Measurements from ENCODE around the gene ALPP. TPM values are rescaled to one million over a fixed set of nuclear protein-coding genes. Genes with fewer than 3 reads are reported as not detected.
"Not testable (repeated sequence)": the region's sequence is repeated elsewhere in the genome, so short reads cannot be mapped to it uniquely, and the experiment has no call there.

The ALPP gene
- total RNA-seq, 1 donor from 2014 or later = not detected

DNA sequence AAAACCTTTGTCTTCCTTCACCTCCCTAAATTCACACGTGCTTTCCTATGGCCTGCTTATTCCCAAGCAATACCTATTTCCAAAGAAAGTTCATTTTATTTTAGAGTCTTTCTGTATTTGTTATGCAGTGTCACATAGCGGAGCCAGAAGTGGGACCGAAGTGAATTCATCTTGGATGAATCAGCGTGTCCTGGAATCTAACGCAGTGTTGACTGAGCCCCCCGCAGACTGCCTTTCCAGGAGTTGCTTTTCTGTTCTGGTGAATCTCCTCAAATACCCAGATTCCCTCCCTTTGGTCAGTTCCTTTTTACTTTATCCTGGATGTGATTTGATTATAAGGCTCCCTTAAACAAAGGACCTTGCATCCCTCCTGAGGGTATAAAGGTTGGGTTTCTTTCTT, 10.8 kb downstream of the ALPP start:
- DNase-seq (no peak), ATAC-seq (ENCODE audit: poor library complexity) (no peak)
- intact Hi-C loops (cut with DNase I) = no loop called here

DNA sequence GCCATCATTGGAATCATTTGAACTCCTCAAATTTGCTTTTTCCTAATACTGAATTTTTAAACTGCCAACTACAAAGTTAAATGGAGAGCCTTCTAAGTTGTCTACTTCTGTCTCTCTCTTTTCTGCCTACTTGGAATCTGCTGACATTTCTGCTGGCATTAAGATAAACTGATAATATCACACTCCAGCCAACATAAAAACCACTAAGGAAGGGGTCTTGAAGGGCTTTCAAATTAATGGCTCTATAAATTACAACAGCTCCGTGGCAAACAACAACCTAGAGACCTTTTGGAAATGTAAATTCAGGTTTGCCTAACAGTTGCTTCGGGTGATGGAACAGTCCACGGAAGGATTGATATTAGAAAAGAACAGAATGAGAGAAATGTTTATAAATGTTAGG, 12.1 kb downstream of the ALPP start:
- intact Hi-C loops (cut with DNase I) = no loop called here
- ATAC-seq (ENCODE audit: poor library complexity) (no peak), DNase-seq (no peak)

DNA sequence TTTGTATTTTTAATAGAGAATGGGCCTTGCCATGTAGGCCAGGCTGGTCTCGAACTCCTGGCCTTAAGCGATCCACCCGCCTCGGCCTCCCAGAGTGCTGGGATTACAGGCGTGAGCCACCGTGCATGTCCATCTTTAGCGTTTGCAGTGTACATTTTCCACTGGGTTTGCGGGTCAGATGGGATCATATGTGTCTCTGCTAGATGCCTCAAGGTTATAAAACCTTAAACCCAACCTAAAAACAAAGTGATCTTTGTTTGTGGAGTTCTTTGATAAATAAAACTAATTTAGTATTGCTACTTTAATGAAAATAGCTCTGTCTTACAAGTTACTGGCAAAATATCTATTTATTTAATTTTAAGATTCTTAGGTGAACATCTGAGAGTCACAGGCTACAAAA, 15.0 kb downstream of the ALPP start:
- ATAC-seq (ENCODE audit: poor library complexity) = no peak
- no peak for DNase-seq
- intact Hi-C loops (cut with DNase I) = no loop called here

DNA sequence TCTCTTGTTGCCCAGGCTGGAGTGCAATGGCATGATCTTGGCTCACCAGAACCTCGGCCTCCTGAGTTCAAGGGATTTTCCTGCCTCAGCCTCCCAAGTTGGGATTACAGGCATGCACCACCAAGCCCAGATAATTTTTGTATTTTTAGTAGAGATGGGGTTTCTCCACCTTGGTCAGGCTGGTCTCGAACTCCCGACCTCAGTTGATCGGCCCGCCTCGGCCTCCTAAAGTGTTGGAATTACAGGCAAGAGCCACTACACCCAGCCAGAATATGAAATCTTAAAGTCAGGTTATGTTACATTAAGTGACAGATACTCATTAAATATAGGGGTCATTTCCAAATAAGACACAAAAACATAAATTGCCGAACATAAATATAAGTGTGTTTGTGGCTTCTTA, 15.9 kb downstream of the ALPP start:
- intact Hi-C loops (cut with DNase I); DNase-seq; ATAC-seq (ENCODE audit: poor library complexity): not testable (repeated sequence)

DNA sequence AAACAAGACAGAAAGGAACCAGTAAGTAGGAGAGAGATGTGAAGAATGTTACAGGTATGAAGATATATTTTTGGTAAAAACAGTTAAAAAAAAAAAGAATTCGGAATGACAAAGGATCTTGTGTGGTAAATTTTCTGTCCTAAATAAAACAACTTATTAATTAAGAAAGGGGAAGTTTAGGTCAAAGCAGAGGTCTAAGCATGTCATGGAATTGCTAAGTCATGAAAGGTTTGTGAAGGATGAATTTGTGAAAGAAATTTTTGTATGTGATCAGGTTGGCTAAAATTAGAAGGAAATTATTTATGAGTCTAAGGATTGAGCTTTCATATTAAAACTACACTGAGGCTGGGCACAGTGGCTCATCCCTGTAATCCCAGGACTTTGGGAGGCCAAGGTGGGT, 17.0 kb downstream of the ALPP start:
- intact Hi-C loops (cut with DNase I) = no loop called here
- DNase-seq (no peak), ATAC-seq (ENCODE audit: poor library complexity) (no peak)

DNA sequence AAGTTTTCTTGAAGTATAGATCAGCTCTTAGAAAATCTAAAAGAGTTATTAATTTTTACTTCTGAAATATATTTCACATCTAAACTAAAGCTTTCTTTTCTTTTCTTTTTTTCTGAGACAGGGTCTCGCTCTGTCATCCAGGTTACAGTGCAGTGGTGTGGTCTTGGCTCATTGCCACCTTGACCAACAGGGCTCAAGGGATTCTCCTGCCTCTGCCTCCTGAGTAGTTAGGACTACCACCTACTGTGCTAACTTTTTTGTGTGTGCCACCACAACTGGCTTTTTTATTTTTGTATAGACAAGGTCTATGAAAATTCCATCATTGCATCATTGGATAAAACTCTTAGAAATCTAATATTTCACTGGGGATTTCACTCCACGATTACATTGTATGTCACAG, 18.1 kb downstream of the ALPP start:
- no peak for DNase-seq
- ATAC-seq (ENCODE audit: poor library complexity) = no peak
- intact Hi-C loops (cut with DNase I) = no loop called here

DNA sequence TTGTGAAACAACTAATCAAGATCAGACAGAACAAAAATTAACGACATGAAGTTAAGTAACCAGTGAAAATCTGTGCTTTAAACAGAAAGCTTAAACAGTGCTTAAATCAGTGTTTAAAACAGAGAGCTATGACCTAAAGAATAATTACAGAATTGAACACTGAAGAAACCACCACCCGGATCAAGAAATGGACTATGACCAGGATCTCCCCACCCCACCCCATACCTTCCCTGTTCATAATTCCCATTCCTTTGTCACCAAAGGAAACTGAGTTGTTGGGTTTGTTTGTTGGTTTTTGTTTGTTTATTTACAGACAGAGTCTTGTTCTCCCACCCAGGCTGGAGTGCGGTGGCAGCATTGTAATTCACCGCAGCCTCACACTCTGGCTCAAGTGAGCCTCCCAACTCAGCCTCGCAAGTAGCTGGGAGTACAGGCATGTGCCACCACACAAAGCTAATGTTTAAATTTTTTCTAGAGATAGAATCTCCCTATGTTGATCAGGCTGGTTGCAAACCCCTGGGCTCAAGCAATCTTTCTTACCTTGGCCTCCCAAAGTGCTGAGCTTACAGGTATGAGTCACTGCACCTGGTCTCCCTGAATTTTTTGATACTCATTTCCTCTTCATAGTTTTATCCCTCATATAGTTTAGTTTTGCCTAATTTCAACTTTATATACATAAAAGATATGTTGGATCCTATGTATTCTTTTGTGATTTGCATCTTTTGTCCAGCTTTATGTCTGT, 19.9 kb downstream of the ALPP start:
- no peak for DNase-seq
- intact Hi-C loops (cut with DNase I) = no loop called here

DNA sequence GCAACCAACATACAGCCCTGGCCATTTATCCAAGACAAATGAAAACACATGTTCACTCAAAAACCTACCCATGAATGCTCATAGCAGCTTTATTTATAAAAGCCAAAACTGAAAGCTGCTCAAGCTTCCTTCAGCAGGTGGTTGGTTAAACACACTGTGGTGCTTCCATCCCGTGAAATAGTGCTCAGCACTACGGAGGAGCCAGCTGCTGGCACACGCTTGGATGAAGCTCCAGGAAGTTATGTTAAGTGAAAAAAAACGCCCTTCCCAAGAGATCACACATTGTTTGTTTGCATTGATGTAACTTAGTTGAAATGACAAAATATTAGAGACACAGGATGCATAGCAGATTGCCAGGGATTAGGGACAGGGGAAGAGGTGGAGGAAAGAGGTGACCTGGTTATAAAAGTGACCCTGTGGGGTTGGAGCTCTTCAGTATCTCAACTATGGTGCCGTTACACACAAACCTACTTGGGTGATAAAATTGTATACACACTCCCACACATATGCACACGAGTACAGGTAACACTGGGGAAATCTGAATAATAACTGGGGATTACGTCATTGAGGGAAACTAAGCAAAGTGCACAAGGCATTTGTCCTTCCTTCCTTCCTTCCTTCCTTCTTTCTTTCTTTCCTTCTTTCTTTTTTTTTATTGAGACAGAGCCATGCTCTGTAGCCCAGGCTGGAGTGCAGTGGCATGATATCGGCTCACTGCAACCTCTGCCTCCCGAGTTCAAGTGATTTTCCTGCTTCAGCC, 21.9 kb downstream of the ALPP start:
- intact Hi-C loops (cut with DNase I) = no loop called here
- no peak for DNase-seq
- no peak for ATAC-seq (ENCODE audit: poor library complexity)

More for the DNA sequence above, 19.9 kb downstream of the ALPP start:
- no peak for ATAC-seq (ENCODE audit: poor library complexity)

DNA sequence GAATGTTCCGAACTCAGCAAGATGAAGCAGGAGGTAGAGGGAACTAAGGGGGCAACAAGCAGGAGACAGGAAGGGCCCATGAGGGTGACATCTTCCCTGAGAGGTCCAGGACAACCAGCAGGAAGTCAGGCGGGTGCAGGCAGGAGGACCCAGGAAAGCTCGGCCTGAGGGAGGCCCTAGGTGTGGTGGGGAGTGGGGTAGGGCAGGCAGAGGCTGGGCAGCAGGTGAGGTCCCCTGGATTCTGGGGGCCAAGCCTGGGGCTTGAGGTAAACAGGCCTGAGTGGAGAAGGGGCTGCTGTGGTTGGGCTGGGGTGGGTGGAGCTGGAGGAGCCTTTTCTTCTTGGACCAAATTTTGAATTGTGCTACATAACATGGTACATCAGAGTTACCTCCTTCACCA, 24.0 kb downstream of the ALPP start:
- ATAC-seq (ENCODE audit: poor library complexity) (no peak), DNase-seq (no peak)
- intact Hi-C loops (cut with DNase I) = no loop called here

DNA sequence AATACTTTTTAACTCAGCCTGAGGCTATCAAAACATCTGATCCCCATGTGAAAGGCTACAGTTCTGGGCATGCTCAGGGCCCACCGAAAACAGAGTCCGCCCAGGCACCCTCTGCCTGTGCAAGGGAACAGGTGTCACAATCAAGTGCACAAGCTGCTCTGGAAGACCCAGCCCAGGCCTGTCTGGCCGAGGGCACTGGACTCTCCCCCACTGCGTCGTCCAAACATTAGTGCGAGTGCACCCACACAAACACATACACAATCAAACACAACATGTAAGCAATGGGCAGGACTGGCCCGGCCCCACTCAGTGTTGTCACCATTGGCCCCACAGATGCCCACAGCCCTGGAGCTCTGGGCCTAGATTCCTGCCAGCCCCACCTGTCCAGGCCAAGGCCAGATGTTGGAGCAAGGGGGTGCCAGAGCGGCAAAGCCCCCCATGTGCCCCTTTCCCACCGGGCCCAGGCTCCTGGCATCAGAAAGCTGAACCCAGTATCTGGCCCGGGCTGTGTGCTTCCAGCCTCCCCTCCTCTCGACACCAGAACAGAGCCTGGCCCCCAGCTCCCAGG, 27.5 kb downstream of the ALPP start:
- ATAC-seq (ENCODE audit: poor library complexity) (no peak), DNase-seq (no peak)
- intact Hi-C loops (cut with DNase I) = no loop called here

DNA sequence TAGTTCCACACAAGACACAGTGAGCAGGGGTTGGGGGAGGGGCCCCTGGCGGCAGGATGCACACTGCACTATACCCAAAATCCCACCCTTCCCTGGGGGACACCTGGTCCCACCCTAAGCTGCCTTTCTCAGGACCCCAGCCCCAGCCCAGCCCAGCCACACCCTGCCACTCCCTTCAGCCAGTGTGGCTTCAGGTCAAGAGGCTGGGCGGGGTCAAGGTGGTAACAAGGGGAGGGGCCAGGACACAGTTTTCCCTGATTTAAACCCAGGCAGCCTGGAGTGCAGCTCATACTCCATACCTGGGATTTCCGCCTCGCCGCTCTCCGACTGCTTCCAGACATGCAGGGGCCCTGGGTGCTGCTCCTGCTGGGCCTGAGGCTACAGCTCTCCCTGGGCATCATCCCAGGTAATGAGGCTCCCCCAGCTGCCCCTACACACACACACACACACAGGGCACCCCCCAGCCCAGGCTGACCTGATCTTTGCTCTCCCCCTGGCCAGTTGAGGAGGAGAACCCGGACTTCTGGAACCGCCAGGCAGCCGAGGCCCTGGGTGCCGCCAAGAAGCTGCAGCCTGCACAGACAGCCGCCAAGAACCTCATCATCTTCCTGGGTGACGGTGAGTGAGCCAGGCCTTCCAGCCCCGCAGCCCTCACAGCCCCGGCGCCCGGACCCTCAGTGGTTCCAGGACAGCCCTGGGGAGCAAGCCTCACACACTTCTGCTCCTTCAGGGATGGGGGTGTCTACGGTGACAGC, 28.2 kb downstream of the ALPP start, which contains the start of gene ALPG:
Gene ALPG (plus strand): TSS at position 289 of the 755 bp plus-strand sequence. CDS start 51 bp downstream, at position 340.
- ATAC-seq (ENCODE audit: poor library complexity) (no peak), DNase-seq (no peak)
- intact Hi-C loops (cut with DNase I) = no loop called here

DNA sequence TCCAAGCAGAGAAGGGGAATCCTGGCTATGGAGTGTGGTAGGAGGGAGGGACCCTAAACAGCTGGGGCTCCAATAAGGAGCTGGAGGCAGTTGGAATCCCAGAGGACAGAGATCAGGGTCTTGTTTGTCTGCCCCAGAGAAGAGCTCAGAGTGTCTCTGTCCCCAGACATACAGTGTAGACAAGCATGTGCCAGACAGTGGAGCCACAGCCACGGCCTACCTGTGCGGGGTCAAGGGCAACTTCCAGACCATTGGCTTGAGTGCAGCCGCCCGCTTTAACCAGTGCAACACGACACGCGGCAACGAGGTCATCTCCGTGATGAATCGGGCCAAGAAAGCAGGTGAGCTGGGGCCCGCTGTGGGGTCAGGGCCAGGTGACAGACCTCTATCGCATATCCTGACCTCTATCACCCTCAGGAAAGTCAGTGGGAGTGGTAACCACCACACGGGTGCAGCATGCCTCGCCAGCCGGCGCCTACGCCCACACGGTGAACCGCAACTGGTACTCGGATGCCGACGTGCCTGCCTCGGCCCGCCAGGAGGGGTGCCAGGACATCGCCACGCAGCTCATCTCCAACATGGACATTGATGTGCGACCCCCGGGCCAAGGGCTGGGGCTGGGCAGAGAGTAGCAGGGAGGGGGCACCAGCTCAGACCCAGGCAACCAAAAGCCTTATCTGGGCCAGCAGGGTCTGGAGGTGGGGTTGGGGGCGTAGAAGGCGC, 29.0 kb downstream of the ALPP start:
- intact Hi-C loops (cut with DNase I); DNase-seq: not testable (repeated sequence)

DNA sequence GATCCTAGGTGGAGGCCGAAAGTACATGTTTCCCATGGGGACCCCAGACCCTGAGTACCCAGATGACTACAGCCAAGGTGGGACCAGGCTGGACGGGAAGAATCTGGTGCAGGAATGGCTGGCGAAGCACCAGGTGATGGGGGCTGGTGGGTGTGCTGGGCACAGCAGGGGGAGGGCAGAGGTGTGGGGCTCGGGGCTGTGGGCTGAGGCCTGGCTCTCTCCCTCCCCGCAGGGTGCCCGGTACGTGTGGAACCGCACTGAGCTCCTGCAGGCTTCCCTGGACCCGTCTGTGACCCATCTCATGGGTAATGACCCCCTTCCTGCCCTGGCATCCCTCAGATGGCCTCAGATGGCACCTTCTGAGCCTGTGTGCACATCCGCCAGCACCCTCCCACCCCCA, 29.7 kb downstream of the ALPP start:
- ATAC-seq (ENCODE audit: poor library complexity); intact Hi-C loops (cut with DNase I); DNase-seq: not testable (repeated sequence)

More for the DNA sequence above, 29.0 kb downstream of the ALPP start:
- ATAC-seq (ENCODE audit: poor library complexity) = not testable (repeated sequence)

DNA sequence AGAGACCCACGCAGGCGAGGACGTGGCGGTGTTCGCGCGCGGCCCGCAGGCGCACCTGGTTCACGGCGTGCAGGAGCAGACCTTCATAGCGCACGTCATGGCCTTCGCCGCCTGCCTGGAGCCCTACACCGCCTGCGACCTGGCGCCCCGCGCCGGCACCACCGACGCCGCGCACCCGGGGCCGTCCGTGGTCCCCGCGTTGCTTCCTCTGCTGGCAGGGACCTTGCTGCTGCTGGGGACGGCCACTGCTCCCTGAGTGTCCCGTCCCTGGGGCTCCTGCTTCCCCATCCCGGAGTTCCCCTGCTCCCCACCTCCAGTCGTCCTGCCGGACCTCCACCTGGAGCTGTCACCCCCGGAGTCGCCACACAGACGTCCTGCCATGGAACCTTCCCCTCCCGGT, 31.1 kb downstream of the ALPP start:
- intact Hi-C loops (cut with DNase I); DNase-seq; ATAC-seq (ENCODE audit: poor library complexity): not testable (repeated sequence)

DNA sequence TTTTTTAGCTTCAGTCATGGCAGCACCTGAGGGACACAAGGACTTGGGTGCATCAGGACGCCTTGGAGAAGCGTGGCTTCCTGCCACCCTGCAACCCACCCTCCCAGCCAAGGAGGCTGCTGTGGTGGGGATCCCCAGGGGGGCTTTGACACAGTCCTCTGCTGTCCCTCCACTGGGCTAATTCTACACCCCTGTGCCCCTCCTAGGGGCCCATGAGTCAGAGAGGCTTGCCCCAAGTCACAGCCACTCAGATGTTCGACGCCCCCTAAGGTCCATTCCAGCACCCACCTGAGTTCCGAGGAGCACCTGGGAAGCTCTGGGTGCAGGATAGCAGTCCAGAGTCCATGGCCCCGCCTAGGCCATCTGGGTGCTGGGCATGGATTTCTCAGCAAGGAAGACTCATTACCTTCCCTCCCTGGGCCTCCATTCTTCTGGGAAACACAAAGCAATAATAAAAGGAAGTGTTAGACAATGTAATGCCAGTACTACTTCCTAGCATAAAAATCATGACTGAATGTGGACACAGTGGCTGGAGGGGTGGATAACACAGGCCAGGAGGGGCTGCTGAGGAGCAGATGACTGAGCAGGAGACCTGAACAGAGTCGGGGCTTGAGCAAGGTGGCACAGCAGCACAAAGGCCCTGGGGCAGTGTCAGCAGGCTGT, 31.8 kb downstream of the ALPP start:
- no peak for DNase-seq
- ATAC-seq (ENCODE audit: poor library complexity) = no peak
- intact Hi-C loops (cut with DNase I) = no loop called here

DNA sequence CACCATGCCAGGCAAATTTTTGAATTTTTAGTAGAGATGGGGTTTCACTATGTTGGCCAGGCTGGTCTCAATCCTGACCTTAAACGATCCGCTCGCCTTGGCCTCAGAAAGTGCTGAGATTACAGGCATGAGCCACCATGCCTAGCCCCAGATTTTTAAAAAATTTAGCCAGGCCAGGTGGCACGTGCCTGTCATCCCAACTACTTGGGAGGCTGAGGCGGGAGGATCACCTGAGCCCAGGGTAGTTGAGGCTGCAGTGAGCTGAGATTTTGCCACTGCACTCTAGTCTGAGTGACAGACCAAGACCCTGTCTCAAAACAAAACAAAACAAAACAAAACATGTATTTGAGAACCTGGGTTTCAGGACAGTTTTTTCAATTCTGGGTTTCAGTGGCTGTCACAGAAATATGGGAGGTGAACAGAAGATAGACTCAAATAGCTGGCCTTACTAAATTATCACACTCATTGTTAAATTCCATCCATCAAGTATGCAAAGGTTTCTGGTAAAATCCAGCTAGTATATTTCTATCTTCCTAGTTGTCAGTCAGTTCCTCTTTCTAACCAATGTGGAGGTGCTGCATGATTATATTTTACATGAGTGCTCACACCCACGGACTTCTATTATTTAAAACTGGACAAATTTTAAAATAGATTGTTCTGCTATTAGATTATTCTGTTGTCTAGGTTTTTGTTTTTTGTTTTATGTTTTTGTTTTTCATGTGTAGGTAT, 33.5 kb downstream of the ALPP start:
- no peak for DNase-seq
- no peak for ATAC-seq (ENCODE audit: poor library complexity)
- intact Hi-C loops (cut with DNase I) = no loop called here

DNA sequence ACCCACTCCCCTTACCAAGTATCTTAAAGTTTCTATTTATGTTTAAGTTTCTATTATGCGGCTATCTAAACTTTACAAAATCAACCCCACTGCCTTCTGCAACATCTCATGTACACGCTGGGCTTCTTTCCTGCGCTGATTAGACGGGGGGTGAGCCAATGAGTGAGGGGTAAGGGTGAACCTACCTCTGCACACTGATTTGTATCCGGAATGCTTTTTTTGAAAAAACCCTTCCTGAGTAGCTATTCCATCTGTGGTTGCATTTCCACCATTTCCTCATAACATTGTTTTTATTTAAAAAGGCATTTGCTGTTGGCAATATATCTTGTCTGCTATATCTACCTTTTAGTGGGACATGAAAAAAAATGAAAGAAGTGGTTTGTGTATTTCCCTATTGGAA, 34.4 kb downstream of the ALPP start:
- no peak for ATAC-seq (ENCODE audit: poor library complexity)
- intact Hi-C loops (cut with DNase I) = no loop called here
- no peak for DNase-seq

All from Right ventricle myocardium superior (tissue), 1 donor.